ENCODE measurements around the gene COL5A3.

Gene COL5A3

DNA sequence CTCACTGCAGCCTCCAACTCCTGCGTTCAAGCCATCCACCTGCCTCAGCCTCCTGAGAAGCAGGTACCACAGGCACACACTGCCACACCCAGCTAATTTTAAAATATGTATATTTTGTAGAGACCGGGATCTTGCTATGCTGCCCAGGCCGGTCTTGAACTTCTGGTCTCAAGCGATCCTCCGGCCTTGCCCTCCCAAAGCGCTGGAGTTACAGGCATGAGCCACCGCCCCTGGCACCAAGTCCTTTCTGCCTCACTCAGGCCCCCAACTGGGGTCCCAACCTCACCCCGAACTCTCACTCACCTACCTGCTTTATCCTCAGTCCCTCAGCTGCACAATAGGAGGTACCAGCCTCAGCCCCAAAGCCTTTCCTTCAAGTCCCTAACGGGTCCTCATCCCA is 635 bp upstream of the COL5A3 start:
- DNase-seq (ENCODE audit: low read depth in 2 of 2), result no peak

DNA sequence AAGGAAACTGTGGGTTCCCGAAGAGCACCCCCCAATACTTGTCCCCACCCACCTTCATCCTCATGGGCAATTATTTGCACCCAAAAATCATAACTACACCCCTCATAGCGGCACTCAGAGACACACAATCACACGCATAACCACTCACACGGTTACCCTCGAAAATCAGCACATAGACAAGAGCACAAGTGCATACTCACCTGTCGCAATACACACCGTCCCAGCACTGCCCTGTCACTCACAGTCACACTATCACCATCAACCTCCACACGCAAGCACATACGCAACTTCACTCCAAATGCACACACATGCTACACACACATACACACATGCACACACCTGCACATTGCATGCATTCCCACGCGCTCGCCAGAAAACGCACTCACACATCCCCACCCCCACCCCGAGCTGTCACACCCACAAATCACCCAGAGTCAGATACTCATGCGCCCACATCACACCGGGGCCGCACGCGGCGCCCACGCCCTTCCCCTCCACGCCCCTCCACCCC is 535 bp downstream of the COL5A3 start:
- DNase-seq (ENCODE audit: low read depth in 2 of 2), result no peak

DNA sequence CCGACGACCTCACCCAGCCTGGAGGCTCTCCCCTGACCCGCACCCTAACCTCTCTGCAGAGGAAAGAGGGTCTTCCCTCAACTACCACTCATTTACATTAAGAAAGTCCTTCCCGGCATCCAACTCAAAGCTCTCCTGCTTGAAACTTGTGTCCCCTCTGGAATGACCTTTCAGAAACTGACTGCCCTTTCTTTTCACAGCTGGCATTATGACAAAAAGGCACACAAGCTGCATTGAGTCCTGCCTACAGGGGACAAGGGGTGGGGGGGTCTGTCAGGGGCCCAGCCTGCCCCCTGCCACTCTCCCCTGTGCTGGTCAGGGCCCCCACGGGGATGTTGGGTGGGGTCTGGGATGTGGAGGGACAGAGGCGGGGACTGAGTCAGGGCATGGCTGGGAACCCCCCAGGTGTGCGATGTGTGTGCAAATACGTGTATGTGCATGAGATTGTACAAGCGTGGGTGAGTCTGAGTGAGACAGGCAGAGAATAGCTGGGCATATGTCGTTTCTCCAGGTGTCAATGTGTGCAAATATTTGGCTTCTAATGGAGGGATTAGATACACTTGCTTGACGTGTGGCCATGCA is 2.0 kb downstream of the COL5A3 start:
- DNase-seq (ENCODE audit: low read depth in 2 of 2), result no peak

DNA sequence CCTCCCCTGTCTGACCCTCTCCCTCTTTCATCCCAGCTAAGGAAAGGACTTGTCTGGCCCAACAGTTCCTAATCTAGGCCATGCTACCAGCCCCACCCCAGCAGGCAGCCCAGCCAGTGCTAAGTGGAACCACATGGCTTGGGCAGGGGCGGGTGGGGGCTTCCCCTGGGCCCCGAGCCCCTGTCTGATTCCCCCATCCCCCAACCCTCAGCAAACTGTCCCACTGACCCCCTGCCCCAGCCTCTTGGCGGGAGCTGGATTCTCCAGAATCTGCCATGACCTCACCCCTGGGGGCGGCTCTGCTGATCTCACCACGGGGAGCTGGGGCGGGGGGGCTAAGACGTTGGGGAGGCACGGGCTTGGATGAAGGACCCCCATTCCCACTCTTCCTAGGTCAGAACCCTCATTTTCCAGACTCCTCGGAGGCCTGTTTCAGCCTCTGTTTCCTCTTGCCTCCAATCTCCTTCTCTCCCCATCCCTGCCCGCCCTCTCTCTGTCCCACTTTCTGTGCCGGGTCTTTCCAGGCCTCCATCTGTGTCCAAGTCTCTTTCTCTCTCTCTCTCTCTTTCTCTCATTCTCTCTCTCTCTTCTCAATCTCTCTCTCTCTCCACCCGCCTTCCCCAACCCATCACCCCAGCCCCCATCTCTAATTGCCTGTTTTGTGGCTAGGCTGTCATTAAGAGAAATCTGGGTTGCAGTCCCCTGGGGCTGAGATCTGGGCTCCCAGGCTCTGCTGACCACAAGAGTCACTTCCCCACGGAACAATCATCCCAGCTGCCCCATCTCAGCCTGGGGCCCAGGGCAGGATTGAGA is 2.7 kb downstream of the COL5A3 start:
- DNase-seq (ENCODE audit: low read depth in 2 of 2), result peak; percentile 42 to 48

DNA sequence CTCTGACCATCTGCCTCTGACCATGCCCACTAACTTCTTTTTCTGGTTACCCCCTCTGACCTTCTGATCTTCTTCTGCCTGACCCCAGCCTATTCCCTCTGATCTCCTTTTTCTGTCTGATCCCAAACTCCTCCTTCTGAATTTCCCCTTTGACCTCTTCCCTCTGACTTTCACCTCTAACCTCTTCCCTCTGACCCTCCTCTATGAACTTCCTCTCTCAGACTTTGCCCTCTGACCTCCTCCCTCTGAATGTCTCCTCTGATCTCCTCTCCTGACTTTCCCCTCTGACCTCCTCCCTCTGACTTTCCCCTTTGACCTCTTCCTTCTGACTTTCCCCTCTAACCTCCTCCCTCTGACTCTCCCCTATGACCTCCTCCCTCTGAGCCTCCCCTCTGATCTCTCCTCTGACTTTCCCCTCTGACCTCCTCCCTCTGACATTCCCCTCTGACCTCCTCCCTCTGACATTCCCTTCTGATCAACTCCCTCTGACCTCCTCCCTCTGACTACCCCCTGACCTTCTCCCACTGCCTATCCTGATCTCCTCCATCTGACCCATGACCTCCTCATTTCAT is 3.5 kb downstream of the COL5A3 start:
- DNase-seq (ENCODE audit: low read depth in 2 of 2), result no peak

DNA sequence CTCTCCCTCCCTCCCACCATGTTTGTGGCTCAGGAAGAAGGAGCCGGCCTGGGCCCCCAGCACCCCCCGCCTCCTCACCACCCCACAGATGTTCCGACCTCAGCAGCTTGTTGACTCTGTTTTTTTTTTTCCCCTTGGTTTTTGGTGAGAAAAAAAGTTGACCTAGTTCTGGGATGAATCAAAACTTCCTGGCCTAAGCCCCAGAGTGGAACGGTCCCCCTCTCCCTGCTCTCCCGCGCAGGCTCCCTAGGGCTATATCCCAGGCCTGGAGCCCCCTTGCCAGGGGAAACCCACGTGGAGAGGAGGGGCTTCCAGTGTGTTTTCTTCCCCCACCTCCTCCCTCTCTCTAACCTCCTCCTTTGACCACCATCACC is 4.0 kb downstream of the COL5A3 start:
- no peak for DNase-seq (ENCODE audit: low read depth in 2 of 2)

DNA sequence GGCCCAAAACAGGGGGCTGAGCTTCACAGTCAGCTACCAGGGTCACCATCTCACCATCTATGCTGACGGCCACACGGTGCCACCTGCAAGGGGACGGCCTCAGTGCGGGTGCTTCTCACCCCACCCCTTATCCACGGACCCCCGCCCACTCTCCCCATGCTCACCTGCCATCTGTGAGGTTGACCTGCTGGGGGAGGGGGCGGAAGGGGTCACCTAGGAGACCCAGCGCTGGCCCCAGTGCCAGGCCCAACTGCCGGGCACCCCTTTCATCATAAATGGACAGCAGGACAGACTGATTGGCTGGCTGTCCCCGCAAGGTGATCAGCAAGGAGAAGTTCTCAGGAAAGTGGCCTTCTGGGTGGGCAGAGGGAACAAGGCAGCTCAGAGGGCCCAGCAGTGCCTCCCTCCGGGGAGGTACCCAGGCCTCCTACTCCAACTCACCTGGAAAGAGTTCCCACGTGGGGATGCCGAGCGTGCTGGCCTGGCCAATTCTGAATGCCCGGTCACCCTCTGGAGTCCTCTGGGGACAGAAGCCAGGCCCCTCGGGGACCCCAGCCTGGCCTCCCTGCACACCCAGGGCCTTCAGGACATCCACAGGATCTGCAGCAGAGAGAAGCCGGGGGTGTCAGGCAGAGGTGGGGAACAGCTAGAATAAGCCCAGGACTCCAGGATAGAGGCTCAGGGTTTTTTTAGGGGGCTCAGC is 4.5 kb downstream of the COL5A3 start:
- no peak for DNase-seq (ENCODE audit: low read depth in 2 of 2)

DNA sequence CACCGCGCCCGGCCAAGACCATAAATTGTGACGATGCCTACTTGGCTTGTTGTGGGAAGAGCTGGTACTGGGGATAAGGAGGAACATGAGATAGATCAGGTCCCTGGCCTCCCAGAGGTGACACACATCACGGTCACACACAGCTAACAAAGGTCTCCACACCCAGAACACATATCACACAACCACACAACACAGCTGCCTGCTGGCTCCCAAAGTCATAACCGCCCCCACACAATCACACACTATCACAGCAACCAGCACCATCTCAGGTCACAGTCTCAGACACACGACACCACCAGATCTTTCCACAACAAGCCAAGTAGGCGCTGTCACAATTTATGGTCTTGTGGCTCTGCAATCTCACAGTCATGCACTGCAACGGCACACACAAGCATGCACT is 5.7 kb downstream of the COL5A3 start:
- no peak for DNase-seq (ENCODE audit: low read depth in 2 of 2)

DNA sequence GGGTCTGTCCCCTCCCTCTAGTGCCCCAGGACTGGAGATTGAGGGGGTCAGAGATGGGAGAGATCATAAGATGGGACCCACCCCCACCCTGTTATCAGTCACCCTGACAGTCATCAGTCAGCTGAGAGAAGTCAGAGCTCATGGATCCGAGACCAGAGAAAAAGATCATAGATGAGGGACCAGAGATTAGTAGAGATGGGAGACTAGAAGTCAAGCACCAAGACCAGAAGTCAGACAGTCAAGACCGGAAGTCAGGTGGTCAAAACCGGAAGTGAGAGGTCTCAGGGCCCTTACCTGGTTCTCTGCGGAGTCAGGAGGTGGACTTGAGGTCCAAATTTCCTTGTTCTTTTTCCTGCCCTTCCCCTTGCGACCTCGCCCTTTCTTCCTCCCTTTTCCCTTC is 7.0 kb downstream of the COL5A3 start:
- DNase-seq (ENCODE audit: low read depth in 2 of 2), result no peak

DNA sequence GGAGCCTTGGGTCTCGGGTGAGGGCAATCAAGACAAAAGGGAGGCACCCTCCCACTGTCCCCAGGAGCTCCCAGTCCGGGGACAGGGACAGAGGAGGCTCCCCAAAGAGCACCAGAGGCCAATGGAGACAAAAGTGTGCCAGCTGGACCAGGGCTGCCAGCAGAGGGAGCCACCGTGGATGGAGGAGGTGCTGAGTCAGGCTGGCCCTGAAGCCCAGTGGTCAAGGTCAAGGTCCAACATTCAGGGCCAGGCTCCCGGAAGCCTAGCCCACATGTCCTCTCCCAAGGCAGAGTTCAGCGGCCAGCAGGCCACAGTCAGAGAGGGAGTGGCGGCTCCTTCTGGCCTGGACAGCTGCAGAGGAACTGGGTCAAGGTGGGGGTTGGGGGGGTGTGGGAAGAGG is 8.4 kb downstream of the COL5A3 start:
- DNase-seq (ENCODE audit: low read depth in 2 of 2), result no peak

DNA sequence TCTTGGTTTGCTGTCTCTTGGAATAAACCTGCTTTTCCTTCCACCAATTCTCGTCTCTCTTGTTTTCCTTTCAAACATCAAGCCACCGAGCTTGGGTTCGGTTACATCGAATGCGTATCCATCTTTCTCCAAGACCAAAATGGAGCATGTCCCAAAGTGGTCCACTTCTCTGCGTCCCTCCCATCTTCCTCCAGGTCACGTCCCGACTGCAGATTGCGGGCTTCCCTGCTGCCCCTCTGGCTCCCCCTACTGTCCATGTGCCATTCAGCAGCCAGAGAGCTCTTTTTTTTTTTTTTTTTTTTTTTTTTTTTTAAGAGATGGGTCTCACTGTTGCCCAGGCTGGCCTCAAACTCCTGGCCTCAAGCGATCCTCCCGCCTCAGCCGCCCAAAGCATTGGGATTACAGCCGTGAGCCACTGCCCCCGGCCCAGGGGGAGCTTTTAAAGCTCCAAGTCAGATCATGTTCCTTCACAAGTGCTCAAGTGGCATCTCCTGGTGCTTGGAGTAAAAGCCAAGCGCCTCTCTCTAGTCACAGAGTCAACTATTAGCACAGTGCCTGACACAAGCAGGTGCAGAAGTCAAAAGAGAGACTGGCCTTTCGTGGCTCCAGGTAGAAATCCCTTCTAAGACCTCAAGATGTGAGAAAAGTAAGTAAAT is 10.0 kb downstream of the COL5A3 start:
- peak in 1 of 2 experiments; percentile 41 for DNase-seq (ENCODE audit: low read depth in 2 of 2)

DNA sequence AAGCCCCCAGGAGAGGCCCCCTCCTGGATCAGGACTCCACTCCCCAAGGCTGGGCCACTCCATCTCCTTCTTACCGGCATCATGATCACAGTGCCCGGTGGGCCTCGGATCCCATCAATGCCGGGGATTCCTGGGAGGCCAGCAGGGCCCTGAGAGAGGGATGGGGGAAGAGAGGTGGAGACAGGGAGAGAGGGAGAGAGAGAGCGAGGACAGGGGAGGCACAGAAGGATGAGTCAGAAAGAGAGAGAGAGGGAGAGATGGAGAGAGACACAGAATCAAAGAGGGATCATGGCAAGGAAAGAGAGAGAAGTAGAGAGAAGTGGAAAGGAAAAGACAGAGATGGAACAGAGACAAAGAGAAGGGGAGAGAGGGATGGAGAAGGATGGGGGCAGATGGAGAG is 13.8 kb downstream of the COL5A3 start:
- no peak for DNase-seq (ENCODE audit: low read depth in 2 of 2)

DNA sequence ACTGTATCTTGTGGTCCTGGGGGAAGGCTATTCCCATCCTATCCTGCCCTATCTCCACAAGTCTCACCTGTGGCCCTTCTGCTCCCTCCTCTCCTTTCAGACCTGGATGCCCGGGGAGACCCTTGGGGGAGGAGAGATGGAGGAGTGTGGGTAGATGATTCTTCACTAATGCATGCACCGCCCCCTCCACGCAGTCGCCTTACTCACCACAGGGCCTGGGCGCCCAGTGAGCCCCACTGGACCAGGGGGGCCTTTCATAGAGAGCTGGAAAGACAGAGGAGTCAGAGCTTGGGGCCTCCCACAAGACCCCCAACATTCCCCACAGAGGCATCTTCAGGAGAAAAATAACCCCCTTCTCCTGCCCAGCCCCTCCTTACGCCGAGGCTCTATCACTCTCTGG is 14.3 kb downstream of the COL5A3 start:
- no peak for DNase-seq (ENCODE audit: low read depth in 2 of 2)

DNA sequence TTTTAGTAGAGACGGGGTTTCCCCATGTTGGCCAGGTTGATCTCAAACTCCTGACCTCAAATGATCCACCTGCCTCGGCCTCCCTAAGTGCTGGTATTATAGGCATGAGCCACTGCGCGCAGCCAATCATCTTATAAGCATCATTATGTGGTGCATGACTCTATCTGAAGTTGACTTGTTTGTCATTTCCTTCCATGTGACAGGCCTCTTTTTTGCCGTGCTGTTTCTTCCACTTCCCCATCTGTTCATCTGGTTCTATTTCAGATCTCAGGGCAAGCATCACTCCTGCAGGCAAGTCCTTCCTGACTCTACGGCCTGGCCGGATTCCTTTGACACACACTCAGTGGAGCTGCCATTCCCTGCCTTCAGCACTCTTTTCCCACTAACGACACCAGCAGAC is 15.2 kb downstream of the COL5A3 start:
- no peak for DNase-seq (ENCODE audit: low read depth in 2 of 2)

DNA sequence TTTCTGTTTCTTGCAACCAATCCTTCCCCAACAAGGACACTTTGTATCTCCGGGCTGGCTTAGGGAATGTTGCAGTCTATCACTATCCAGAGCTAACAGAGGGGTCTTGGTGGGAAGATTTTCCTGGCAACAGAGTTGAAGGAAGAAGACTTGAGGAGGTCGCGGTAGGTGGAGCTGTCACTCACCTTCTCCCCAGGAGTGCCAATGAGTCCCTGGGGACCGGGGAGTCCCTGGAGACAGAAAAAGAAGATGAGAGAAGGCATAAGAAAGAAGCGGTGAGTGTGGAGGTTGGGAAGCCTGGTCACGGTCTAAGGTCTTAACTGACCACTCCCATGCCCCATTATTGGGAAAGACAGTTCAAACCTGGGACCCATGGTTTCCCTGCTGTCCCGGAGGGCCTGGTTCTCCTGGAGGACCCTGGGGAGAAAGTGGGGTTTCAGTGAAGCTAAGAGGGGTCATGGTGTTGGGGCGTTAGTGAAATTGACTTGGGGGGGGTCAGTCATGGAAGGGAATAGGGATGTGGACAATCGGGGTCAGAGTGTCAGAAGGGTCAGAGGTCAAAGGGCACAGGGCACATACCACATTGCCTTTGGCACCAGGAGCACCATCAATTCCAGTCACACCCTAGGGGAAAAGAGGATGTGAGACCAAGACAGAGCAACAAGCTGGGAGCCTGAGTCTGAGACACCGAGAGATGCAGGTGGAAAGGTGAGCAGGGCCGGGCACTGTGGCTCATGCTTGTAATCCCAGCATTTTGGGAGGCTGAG is 18.7 kb downstream of the COL5A3 start:
- DNase-seq (ENCODE audit: low read depth in 2 of 2), result no peak

DNA sequence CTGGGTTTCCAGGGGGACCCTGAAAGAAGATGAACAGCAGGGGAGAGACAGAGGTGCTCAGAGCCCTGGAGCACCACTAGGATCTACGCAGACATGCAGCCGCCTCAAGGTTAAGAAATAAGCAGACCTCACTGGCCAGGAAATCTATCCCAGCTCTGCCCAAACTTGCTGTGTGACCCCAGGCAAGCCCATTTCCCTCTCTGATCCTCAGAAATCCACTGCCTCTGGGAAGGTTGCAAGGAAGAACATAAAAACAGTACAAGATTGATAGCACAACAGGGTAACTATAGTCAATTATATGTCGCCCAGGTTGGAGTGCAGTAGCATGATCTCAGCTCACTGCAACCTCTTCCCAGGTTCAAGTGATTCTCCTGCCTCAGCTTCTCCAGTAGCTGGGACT is 20.8 kb downstream of the COL5A3 start:
- no peak for DNase-seq (ENCODE audit: low read depth in 2 of 2)

DNA sequence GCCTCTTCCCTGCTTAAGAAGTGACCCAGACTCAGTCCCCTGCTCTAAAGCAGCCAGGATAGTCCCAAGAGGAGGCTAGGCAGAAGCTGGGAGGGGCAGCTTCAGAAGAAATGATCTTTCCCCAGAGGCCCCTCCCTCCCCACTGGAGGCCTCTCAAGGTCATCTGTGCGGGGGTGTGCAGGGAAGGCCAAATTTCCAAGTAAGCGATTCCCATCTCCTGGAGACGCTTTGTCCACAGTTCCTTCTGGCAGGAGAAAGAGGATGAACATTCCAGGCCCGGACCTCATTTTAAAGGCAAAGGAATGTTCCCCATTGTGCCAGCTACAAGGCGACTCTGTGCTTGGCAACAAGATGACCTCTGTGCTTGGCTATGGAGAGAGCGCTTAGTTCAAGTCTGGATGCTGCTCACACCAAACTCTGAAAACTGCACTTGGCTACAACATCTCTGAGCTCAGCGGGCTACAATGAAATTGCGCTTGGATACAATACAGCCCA is 23.5 kb downstream of the COL5A3 start:
- DNase-seq (ENCODE audit: low read depth in 2 of 2), result no peak

DNA sequence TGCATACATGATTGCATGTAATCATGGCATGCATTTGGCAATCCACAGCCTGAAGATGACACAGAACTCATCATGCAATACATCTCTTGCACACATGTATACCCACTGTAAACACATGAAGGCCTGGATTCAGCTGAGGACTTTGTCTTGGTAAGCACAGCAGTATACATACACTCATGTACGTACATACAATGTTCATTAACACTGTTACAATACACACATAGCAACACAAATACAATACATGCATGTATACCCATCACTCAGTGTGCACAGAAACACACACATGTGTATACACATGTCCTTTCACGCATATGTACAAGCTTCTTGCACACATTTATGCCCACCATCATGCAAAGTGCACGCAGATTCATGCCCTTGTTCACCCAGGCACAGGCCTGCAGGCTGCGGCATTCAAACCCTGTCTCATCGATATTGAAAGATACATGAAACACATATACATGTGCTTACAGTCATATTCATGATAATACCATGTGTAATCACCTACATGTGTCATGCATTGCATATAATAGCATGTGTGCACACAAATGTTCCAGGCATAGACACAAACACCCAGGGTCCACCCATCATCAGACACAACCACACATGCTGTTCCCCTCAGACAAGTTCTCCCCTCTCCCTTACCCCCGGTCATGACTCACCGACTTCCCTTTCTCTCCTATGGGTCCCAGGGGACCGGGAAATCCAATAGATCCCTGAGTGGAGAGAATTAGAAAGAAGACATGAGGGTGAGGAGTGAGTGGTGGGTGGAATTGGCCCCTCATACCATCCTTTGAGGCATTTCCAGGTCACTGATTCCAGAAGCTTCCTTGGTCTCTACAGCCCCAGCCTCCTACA is 28.7 kb downstream of the COL5A3 start:
- peak; percentile 22 to 34 for DNase-seq (ENCODE audit: low read depth in 2 of 2)

DNA sequence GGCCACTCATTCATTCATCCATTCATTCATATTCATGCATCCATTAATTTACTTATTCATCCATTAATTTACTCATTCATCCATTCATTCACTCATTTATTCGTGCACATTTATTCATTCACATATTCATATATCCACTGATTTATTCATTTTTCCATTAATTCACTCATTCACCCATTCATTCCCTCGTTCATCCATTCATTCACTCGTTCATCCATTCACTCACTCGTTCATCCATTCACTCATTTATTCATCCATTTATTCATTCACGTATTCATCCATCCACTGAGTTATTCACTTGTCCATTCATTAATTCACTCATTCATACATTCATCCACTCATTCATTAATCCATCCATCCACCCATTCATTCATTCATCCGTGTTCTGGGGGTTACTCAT is 38.2 kb downstream of the COL5A3 start:
- no peak for DNase-seq (ENCODE audit: low read depth in 2 of 2)

Measured in fibroblast of skin of left quadriceps (primary cell).